H1 (cell line): ENCODE data around the gene CNOT6L. TPM values are rescaled to one million over a fixed set of nuclear protein-coding genes. Genes with fewer than 3 reads are reported as not detected.

Experiments
- CTCF ChIA-PET: fragments of 300-600 bp; sonication (Branson Sonifier 250); formaldehyde crosslinking; loops from one replicate; lab custom pipeline; 2021; ENCODE audit not compliant: partially characterized antibody; lab: Charles Lee
- POLR2A ChIA-PET: fragments of 300-600 bp; sonication (Branson Sonifier 250); formaldehyde crosslinking; loops from one replicate; lab custom pipeline; 2021; ENCODE audit warnings: inconsistent platforms; ENCODE audit not compliant: partially characterized antibody; lab: Charles Lee
- DNase-seq, 2 experiments: peaks; one replicate each; pipeline versions ENCODE4 v3.0.0 to v3.0.0-alpha.2; 2010 to 2022; ENCODE audit warnings: low spot score in 2 of 2, low read depth in 1 of 2, mixed read lengths in 1 of 2
- FAIRE-seq: peaks from 2 replicates; lab custom pipeline; 2011; peaks lifted over from hg19 to GRCh38; lab: Jason Lieb, UNC
- H2AFZ ChIP-seq: 2 replicates; pipeline ENCODE4 v1.8.1; 2012; ENCODE audit warnings: low read length, inconsistent platforms
- H2AK5ac ChIP-seq: 2 replicates; pipeline ENCODE4 v1.6.1; 2013; ENCODE audit warnings: low read depth, low read length
- H2BK120ac ChIP-seq: replicated peaks from 2 replicates; pipeline ENCODE3; 2013; ENCODE audit warnings: low read depth, low read length, inconsistent platforms
- H2BK12ac ChIP-seq: 2 replicates; pipeline ENCODE4 v1.6.1; 2013; ENCODE audit warnings: low read depth, low read length
- H2BK15ac ChIP-seq: 2 replicates; pipeline ENCODE4 v1.6.1; 2013; ENCODE audit warnings: low read length
- H2BK20ac ChIP-seq: 2 replicates; pipeline ENCODE4 v1.6.1; 2013; ENCODE audit warnings: low read length
- H2BK5ac ChIP-seq: 2 replicates; pipeline ENCODE4 v1.6.1; 2013; ENCODE audit warnings: low read depth, low read length
- H3K14ac ChIP-seq: 2 replicates; pipeline ENCODE4 v1.6.1; 2013; ENCODE audit warnings: inconsistent platforms; ENCODE audit not compliant: insufficient read length
- H3K18ac ChIP-seq: 2 replicates; pipeline ENCODE4 v1.6.1; 2013; ENCODE audit warnings: low read length; ENCODE audit errors: extremely low read depth
- H3K23ac ChIP-seq: 2 replicates; pipeline ENCODE4 v1.6.1; 2013; ENCODE audit warnings: inconsistent platforms; ENCODE audit not compliant: insufficient read length
- H3K23me2 ChIP-seq: 2 replicates; pipeline ENCODE4 v1.6.1; 2013; ENCODE audit warnings: low read depth, low read length
- H3K27ac ChIP-seq: 2 replicates; pipeline ENCODE4 v1.6.1; 2011; ENCODE audit warnings: low read depth, low read length, inconsistent platforms
- H3K27me3 ChIP-seq, 4 experiments: replicated peaks in 1 of 4; 1 replicate in 1 of 4; 2 replicates in 3 of 4; pipeline versions ENCODE4 v1.6.1 to v1.8.1; 2011 to 2013; ENCODE audit warnings: low read length in 3 of 4, mild to moderate bottlenecking in 3 of 4, inconsistent platforms in 2 of 4, mixed read lengths in 2 of 4, moderate library complexity in 1 of 4; ENCODE audit not compliant: control insufficient read depth in 3 of 4, insufficient read depth in 3 of 4; ENCODE audit errors: extremely low read depth in 1 of 4
- H3K36me3 ChIP-seq, 4 experiments: 2 replicates each; pipeline versions ENCODE4 v1.6.1 to v1.8.1; 2011 to 2013; ENCODE audit warnings: mild to moderate bottlenecking in 4 of 4, low read length in 3 of 4, moderate library complexity in 2 of 4, control low read depth in 1 of 4, inconsistent platforms in 1 of 4; ENCODE audit not compliant: insufficient read depth in 4 of 4, control insufficient read depth in 2 of 4
- H3K4ac ChIP-seq: replicated peaks from 2 replicates; pipeline ENCODE3; 2013; ENCODE audit warnings: low read length, low read depth, mixed read lengths, inconsistent platforms; ENCODE audit not compliant: insufficient read length
- H3K4me1 ChIP-seq, 4 experiments: replicated peaks in 1 of 4; 1 replicate in 1 of 4; 2 replicates in 3 of 4; pipeline versions ENCODE4 v1.6.1 to v1.8.1; 2011 to 2013; ENCODE audit warnings: low read length in 3 of 4, inconsistent platforms in 2 of 4, mixed read lengths in 1 of 4; ENCODE audit not compliant: insufficient read depth in 4 of 4, control insufficient read depth in 3 of 4
- H3K4me2 ChIP-seq, 2 experiments: 2 replicates each; pipeline versions ENCODE4 v1.6.1 to v1.8.1; 2011 to 2013; ENCODE audit warnings: low read depth in 2 of 2, low read length in 2 of 2, control low read depth in 1 of 2, inconsistent platforms in 1 of 2, mild to moderate bottlenecking in 1 of 2; ENCODE audit not compliant: insufficient read depth in 1 of 2
- H3K4me3 ChIP-seq, 4 experiments: fragments of 200-600, 300-600 bp in 1 of 4; sonication (generic), shearing (Covaris generic), sonication (Bioruptor Twin) in 1 of 4; 2 replicates each; pipeline versions ENCODE4 v1.5.1 to v1.8.1; 2011 to 2016; ENCODE audit warnings: low read length in 4 of 4, low read depth in 3 of 4, control low read depth in 2 of 4, inconsistent platforms in 2 of 4, mild to moderate bottlenecking in 2 of 4, mixed read lengths in 1 of 4, moderate library complexity in 1 of 4; ENCODE audit not compliant: insufficient read depth in 2 of 4; ENCODE audit errors: extremely low read depth in 1 of 4
- H3K56ac ChIP-seq: replicated peaks from 2 replicates; pipeline ENCODE3; 2013; ENCODE audit warnings: low read depth, mild to moderate bottlenecking, mixed read lengths, low read length, inconsistent platforms; ENCODE audit not compliant: insufficient read length
- H3K79me1 ChIP-seq: 2 replicates; pipeline ENCODE4 v1.6.1; 2013; ENCODE audit warnings: low read depth, low read length, control low read depth
- H3K79me2 ChIP-seq, 2 experiments: 2 replicates each; pipeline versions ENCODE4 v1.6.1 to v1.8.1; 2012 to 2013; ENCODE audit warnings: low read length in 2 of 2, mild to moderate bottlenecking in 2 of 2, inconsistent platforms in 1 of 2; ENCODE audit not compliant: insufficient read depth in 2 of 2, control insufficient read depth in 1 of 2
- H3K9ac ChIP-seq, 4 experiments: replicated peaks in 1 of 4; 1 replicate in 1 of 4; 2 replicates in 3 of 4; pipeline versions ENCODE4 v1.6.1 to v1.8.1; 2011 to 2013; ENCODE audit warnings: low read depth in 3 of 4, low read length in 3 of 4, control low read depth in 2 of 4, mild to moderate bottlenecking in 2 of 4, moderate library complexity in 2 of 4, inconsistent platforms in 1 of 4; ENCODE audit errors: extremely low read depth in 1 of 4
- H3K9me3 ChIP-seq, 2 experiments: 2 replicates each; pipeline versions ENCODE4 v1.6.1 to v1.8.1; 2012 to 2013; ENCODE audit warnings: mild to moderate bottlenecking in 2 of 2, moderate library complexity in 2 of 2, control low read depth in 1 of 2, inconsistent platforms in 1 of 2, low read depth in 1 of 2, low read length in 1 of 2, mixed read lengths in 1 of 2; ENCODE audit not compliant: insufficient read depth in 2 of 2
- H4K20me1 ChIP-seq, 2 experiments: replicated peaks in 1 of 2; 2 replicates each; pipeline versions ENCODE3 to v1.8.1; 2011 to 2013; ENCODE audit warnings: inconsistent platforms in 2 of 2, low read length in 2 of 2, mild to moderate bottlenecking in 1 of 2; ENCODE audit not compliant: insufficient read depth in 2 of 2, control insufficient read depth in 1 of 2
- H4K5ac ChIP-seq: 2 replicates; pipeline ENCODE4 v1.6.1; 2013; ENCODE audit warnings: low read length, low read depth, mixed read lengths, inconsistent platforms; ENCODE audit not compliant: insufficient read length
- H4K8ac ChIP-seq: 2 replicates; pipeline ENCODE4 v1.8.0; 2013; ENCODE audit warnings: mild to moderate bottlenecking, moderate library complexity, low read length, inconsistent platforms; ENCODE audit not compliant: insufficient read depth; ENCODE audit errors: extremely low read depth
- H4K91ac ChIP-seq: replicated peaks from 2 replicates; pipeline ENCODE3; 2013; ENCODE audit warnings: low read length, mixed read lengths, inconsistent platforms; ENCODE audit not compliant: insufficient read length
- TBP ChIP-seq: IDR thresholded peaks from 2 replicates; pipeline ENCODE4 v1.6.1; 2011; ENCODE audit warnings: low read depth, low read length, improper control_type of control experiment
- WGBS, 2 experiments: shearing (Covaris generic) in 1 of 2; methylation state at CpG; one replicate each; pipeline versions ENCODE4 v1.1.6 to v1.1.7; 2013 to 2015; ENCODE audit warnings: low lambda C conversion rate in 2 of 2, mixed read lengths in 2 of 2, inconsistent platforms in 1 of 2, low coverage in 1 of 2, missing lambda C conversion rate in 1 of 2; ENCODE audit not compliant: insufficient replicate concordance in 2 of 2, insufficient coverage in 1 of 2, insufficient read length in 1 of 2; ENCODE audit errors: extremely low coverage in 1 of 2, missing lambda C conversion rate in 1 of 2; 5-methylcytosine and 5-hydroxymethylcytosine counted together
- polyA plus RNA-seq, 7 experiments: library from polyadenylated mRNA; depleted of rRNA in 3 of 7; stranded (reverse) in 5 of 7; unstranded in 2 of 7; fragments of >200 nt in 5 of 7; fragments of 200-250 nt in 2 of 7; gene quantifications; 1 replicate in 5 of 7; 2 replicates in 1 of 7; 4 replicates in 1 of 7; pipeline versions ENCODE4 v1.2.1 to v1.2.3, GENCODE V29; 2011 to 2013; ENCODE audit warnings: missing spikeins in 2 of 7, mixed read lengths in 2 of 7
- total RNA-seq: library from RNA; stranded (reverse); fragmentation: NEBNext Ultra II Directional; extraction: Animal tissue kit (Norgen Biotek cat#: 25700); gene quantifications from 2 replicates; pipeline ENCODE4 v1.2.1, GENCODE V29; 2021

Gene CNOT6L
- total and polyA plus RNA-seq, 2 of the 8 experiments (the other 6 are each of a cell fraction or from before 2014, with no cell fraction given) = 2.0 to 22.4 TPM

DNA sequence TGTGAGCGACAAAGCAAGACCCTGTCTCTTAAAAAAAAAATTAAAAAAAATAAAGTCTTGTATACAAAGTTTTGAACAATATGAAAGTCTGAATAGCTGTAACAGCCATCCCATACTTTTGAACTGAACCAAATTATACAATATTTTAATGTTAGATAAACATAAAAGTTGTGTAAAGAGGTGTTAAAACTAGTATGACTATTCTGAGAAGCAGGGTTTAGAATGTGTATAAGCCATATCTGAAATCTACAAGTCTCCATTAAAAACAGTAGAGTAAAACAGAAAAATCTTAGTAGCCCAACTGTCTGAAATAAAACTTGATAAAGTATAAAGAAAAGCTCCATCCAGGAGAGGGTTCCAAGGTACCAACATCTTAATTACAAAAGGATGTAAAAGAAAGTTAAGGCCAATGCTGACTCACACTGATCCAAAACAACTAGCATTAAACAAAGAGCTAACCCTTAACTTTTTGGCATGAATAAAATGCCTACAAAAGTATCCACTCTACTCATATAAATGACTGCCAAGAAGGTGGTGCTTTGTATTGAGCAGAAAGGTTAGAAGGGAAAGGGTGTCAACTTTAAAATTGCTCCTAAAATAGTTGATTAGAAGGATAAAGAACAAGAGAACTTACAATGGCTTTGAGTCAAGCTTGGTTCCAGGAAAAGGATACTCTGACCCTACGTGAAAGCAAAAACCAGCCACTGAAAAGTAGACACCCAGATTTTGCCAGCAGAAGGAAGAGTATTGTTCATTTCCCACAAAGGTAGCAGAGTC is 18.5 kb downstream of the CNOT6L start:
- H3K4me3 ChIP-seq = no peak overlapping the region; a peak in 1 of 8 replicates
- POLR2A ChIA-PET = interaction anchor here (1.1 to 1.2 kb wide), 2 partner anchors 9 to 62 kb away, joined by 3 read pairs; partner anchors contain the start of gene MRPL1
- H3K4me2 ChIP-seq = no peak overlapping the region

More for the DNA sequence above, 18.5 kb downstream of the CNOT6L start:
- Histone ChIP-seq H3K23me2 (no peaks in the 10 kb centered on the region), H3K27ac (no peak overlapping the region), H2BK12ac (no peak overlapping the region), H3K14ac (no peak overlapping the region), H3K4me1 (peaks cover 0 to 4% (median 2%) of the 10 kb centered on the region in 4 experiments; a peak in 3 of 7 replicates), H3K23ac (no peak overlapping the region), H3K56ac (no peak overlapping the region), H3K36me3 (no peaks in the 10 kb centered on the region), H4K91ac (no peak overlapping the region), H4K20me1 (no peaks in the 10 kb centered on the region), H3K27me3 (no peaks in the 10 kb centered on the region), H2AFZ (peak overlapping the region; percentile 65; the same call in 1 of the 2 replicates), H3K79me1 (no peaks in the 10 kb centered on the region), H3K9me3 (no peaks in the 10 kb centered on the region), H2BK20ac (no peak overlapping the region), H2BK15ac (no peak overlapping the region), H3K79me2 (peaks cover 0 to 7% of the 10 kb centered on the region in 2 experiments; a peak in 1 of 4 replicates), H2BK120ac (no peak overlapping the region), H4K8ac (no peak overlapping the region)
- peak; percentile 24 for FAIRE-seq
- 61% methylated on average over 2 of the region's 2 CpGs; no CpG with 5 or more reads in 1 of the 2 experiments for WGBS, 2 experiments
- no peak for TF ChIP-seq TBP
- TF ChIP-seq, all 59 proteins: peak for 0
- no peak overlapping the region for H2AK5ac ChIP-seq
- no peak overlapping the region for H2BK5ac ChIP-seq
- H3K4ac ChIP-seq = no peak overlapping the region
- DNase-seq = no peak
- CTCF ChIA-PET = interaction anchor here (1.2 kb wide), 2 partner anchors 10 to 17 kb away, joined by 3 to 8 read pairs; no protein-coding TSS in a partner anchor
- no peak overlapping the region for H4K5ac ChIP-seq
- H3K9ac ChIP-seq = no peak overlapping the region
- H3K18ac ChIP-seq = no peak overlapping the region
